IMR-90 (cell line): ENCODE results near the gene ASAP2.

Source experiments
- BHLHE40 ChIP-seq: fragments of 150-350 bp; IDR thresholded peaks from 2 replicates; pipeline ENCODE4 v1.6.1; 2016; ENCODE audit warnings: mild to moderate bottlenecking, low read depth, low read length
- CEBPB ChIP-seq: IDR thresholded peaks from 2 replicates; pipeline ENCODE4 v1.6.1; 2012; ENCODE audit warnings: low read depth, low read length, improper control_type of control experiment
- CTCF ChIP-seq: conservative IDR thresholded peaks from 2 replicates; pipeline ENCODE4 v1.5.1; 2012; ENCODE audit warnings: mild to moderate bottlenecking, low read depth, low read length, improper control_type of control experiment
- POLR2A ChIP-seq: IDR thresholded peaks from 2 replicates; pipeline ENCODE4 v1.6.1; 2012; ENCODE audit warnings: mild to moderate bottlenecking, low read depth, low read length
- RCOR1 ChIP-seq: IDR thresholded peaks from 2 replicates; pipeline ENCODE4 v1.6.1; 2012; ENCODE audit warnings: mild to moderate bottlenecking, low read length, improper control_type of control experiment; ENCODE audit not compliant: insufficient replicate concordance
- SMC3 ChIP-seq: fragments of 150-350 bp; IDR thresholded peaks from 2 replicates; pipeline ENCODE4 v1.6.1; 2016; ENCODE audit warnings: low read depth, mild to moderate bottlenecking, antibody characterized with exemption, low read length, moderate library complexity
- USF2 ChIP-seq: fragments of 150-350 bp; IDR thresholded peaks from 2 replicates; pipeline ENCODE4 v1.6.1; 2017; ENCODE audit warnings: mild to moderate bottlenecking, antibody characterized with exemption, low read length, low read depth

DNA sequence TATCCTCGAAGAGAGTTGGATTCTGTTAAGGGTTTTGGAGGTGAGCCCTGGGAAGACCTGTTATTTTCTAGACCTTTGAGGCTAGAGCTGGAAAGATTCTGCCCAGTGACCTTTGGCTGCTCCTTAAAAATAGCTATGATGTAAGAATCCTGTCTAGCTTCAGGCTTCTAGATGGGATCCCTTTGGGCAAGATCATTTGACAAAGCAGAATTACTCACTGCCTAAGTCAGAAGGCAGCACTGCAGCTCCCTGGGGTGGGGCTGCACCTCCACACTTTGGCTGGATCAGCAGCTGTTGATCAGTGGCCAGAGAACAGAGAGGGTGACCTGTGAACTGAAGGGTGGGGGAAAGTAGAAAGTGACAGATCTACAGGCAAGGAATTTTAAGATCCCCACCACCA, 103.8 kb downstream of the ASAP2 start:
- TF ChIP-seq CEBPB (peak; percentile 70), POLR2A (no peak), CTCF (no peak), USF2 (no peak), SMC3 (no peak), RCOR1 (no peak), BHLHE40 (no peak)
